ENCODE measurements around the gene CDC16.

The CDC16 gene

DNA sequence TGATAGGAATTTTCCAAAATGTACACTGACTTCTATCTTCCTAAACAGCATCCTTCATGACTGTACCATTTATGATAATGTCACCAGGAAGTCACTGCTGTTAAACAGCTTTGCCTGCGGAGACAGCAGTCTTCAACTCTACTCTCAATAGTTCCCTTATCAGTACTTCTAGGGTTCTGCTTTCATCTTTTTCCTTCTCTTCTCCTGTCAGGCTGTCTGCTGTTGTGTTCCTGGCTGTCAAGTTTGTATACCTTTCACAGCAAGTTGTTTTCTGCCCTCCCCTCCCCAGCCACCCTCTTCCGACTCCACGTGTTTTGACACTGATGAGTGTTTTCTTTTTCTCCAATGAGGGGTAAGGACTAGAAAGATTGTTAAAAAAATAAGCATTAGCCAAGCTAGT lies 48.9 kb downstream of the CDC16 start:
- DNase-seq (ENCODE audit: low read depth, low spot score): no peak
- Histone ChIP-seq H3K9ac (ENCODE audit: insufficient read length, low read depth) (no peak overlapping the region), H3K4me3 (ENCODE audit: insufficient read length, low read depth) (no peak overlapping the region), H3K9me3 (ENCODE audit: insufficient read depth, low read length) (no peaks in the 10 kb centered on the region), H3K4me1 (ENCODE audit: insufficient read depth, insufficient read length) (no peaks in the 10 kb centered on the region), H3K36me3 (ENCODE audit: insufficient read depth, insufficient read length, low read length) (peaks cover 66% of the 10 kb centered on the region), H3K27me3 (ENCODE audit: insufficient read depth, insufficient read length) (no peaks in the 10 kb centered on the region)
- TF ChIP-seq ZNF274 (IDR thresholded peaks at IDR 0.05; ENCODE audit: low read depth, low read length) (no peak), YY1 (IDR thresholded peaks at IDR 0.05; ENCODE audit: insufficient read depth, insufficient read length) (no peak), SUZ12 (IDR thresholded peaks at IDR 0.05; ENCODE audit: extremely low read depth, insufficient read depth, insufficient read length) (no peak)

GRCh38 chr13:114284680-114285079 lies 50.0 kb downstream of the CDC16 start:
- TF ChIP-seq YY1 (IDR thresholded peaks at IDR 0.05; ENCODE audit: insufficient read depth, insufficient read length) (no peak), SUZ12 (IDR thresholded peaks at IDR 0.05; ENCODE audit: extremely low read depth, insufficient read depth, insufficient read length) (no peak), ZNF274 (IDR thresholded peaks at IDR 0.05; ENCODE audit: low read depth, low read length) (no peak)
- no peak for DNase-seq (ENCODE audit: low read depth, low spot score)

DNA sequence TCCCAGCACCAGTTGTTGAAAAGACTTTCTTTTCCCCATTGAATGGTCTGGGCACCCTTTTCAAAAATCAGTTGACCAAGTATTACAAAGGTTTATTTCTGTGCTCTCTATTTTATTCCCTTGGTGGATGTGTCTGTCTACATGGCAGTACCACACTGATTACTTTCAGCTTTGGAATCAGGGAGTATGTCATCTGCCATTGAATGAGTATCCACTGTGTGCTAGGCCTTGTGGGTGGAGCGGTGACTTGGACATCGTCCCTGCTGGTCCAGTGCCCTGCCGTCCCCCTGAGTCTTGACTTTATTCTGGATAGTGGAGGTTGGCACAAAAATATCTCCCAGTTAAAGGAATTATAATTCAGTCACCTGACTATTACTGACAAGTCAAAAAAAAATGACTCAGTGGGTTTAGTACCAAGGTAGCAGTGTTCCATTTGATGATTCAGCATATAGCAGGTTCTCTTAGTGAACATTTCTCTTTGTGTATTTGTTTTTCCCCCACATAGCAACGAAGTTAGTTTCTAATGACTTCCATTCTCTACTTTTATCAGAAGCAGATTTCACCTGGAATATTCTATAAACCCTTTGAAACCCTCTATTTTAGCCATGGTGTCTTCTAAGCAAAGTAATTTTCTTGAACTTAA lies 50.6 kb downstream of the CDC16 start:
- TF ChIP-seq SUZ12 (IDR thresholded peaks at IDR 0.05; ENCODE audit: extremely low read depth, insufficient read depth, insufficient read length) (no peak), ZNF274 (IDR thresholded peaks at IDR 0.05; ENCODE audit: low read depth, low read length) (no peak), YY1 (IDR thresholded peaks at IDR 0.05; ENCODE audit: insufficient read depth, insufficient read length) (no peak)
- no peaks in the 10 kb centered on the region for H3K9me3 ChIP-seq (ENCODE audit: insufficient read depth, low read length)
- peaks cover 2% of the 10 kb centered on the region for H3K4me1 ChIP-seq (ENCODE audit: insufficient read depth, insufficient read length)
- H3K9ac ChIP-seq (ENCODE audit: insufficient read length, low read depth): no peak overlapping the region
- H3K27me3 ChIP-seq (ENCODE audit: insufficient read depth, insufficient read length): no peaks in the 10 kb centered on the region
- no peak overlapping the region for H3K4me3 ChIP-seq (ENCODE audit: insufficient read length, low read depth)
- DNase-seq (ENCODE audit: low read depth, low spot score): no peak
- H3K36me3 ChIP-seq (ENCODE audit: insufficient read depth, insufficient read length, low read length): peaks cover 69% of the 10 kb centered on the region

More at GRCh38 chr13:114284680-114285079, 50.0 kb downstream of the CDC16 start:
- Histone ChIP-seq H3K27me3 (ENCODE audit: insufficient read depth, insufficient read length) (no peaks in the 10 kb centered on the region), H3K4me3 (ENCODE audit: insufficient read length, low read depth) (no peak overlapping the region), H3K4me1 (ENCODE audit: insufficient read depth, insufficient read length) (no peaks in the 10 kb centered on the region), H3K9ac (ENCODE audit: insufficient read length, low read depth) (no peak overlapping the region), H3K36me3 (ENCODE audit: insufficient read depth, insufficient read length, low read length) (peaks cover 66% of the 10 kb centered on the region), H3K9me3 (ENCODE audit: insufficient read depth, low read length) (no peaks in the 10 kb centered on the region)

DNA sequence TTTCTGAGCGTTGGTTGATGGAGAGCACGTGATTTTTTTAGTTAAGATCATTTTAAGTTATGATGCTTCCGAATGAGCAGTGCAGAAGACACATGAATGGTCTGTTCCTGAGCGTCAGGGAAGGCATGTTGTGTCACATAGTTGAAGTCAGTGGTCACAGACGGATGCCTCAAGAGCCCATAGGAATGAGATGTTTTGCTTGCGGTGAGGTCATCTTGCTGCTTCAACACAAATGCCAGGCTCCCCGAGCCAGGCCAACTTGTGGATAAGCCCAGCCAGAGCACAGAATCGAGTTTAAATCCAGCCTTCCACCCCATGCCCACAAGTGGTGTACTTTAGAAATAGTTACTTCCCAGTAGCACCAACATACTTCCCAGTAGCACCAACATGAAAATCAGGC lies 52.1 kb downstream of the CDC16 start:
- peaks cover 76% of the 10 kb centered on the region for H3K36me3 ChIP-seq (ENCODE audit: insufficient read depth, insufficient read length, low read length)
- no peak overlapping the region for H3K4me3 ChIP-seq (ENCODE audit: insufficient read length, low read depth)
- H3K4me1 ChIP-seq (ENCODE audit: insufficient read depth, insufficient read length): peaks cover 2% of the 10 kb centered on the region
- no peaks in the 10 kb centered on the region for H3K27me3 ChIP-seq (ENCODE audit: insufficient read depth, insufficient read length)
- TF ChIP-seq SUZ12 (IDR thresholded peaks at IDR 0.05; ENCODE audit: extremely low read depth, insufficient read depth, insufficient read length) (no peak), YY1 (IDR thresholded peaks at IDR 0.05; ENCODE audit: insufficient read depth, insufficient read length) (no peak), ZNF274 (IDR thresholded peaks at IDR 0.05; ENCODE audit: low read depth, low read length) (no peak)
- DNase-seq (ENCODE audit: low read depth, low spot score): no peak
- H3K9me3 ChIP-seq (ENCODE audit: insufficient read depth, low read length): no peaks in the 10 kb centered on the region
- no peak overlapping the region for H3K9ac ChIP-seq (ENCODE audit: insufficient read length, low read depth)

- Histone ChIP-seq H3K27me3 (ENCODE audit: insufficient read depth, insufficient read length) (no peaks in the 10 kb centered on the region), H3K9ac (ENCODE audit: insufficient read length, low read depth) (no peak overlapping the region), H3K4me1 (ENCODE audit: insufficient read depth, insufficient read length) (peaks cover 2% of the 10 kb centered on the region), H3K36me3 (ENCODE audit: insufficient read depth, insufficient read length, low read length) (peaks cover 85% of the 10 kb centered on the region), H3K9me3 (ENCODE audit: insufficient read depth, low read length) (no peaks in the 10 kb centered on the region), H3K4me3 (ENCODE audit: insufficient read length, low read depth) (no peak overlapping the region)
- no peak for DNase-seq (ENCODE audit: low read depth, low spot score)
- TF ChIP-seq ZNF274 (IDR thresholded peaks at IDR 0.05; ENCODE audit: low read depth, low read length): no peak
- TF ChIP-seq SUZ12 (IDR thresholded peaks at IDR 0.05; ENCODE audit: extremely low read depth, insufficient read depth, insufficient read length): no peak
- no peak for TF ChIP-seq YY1 (IDR thresholded peaks at IDR 0.05; ENCODE audit: insufficient read depth, insufficient read length)
Observed at GRCh38 chr13:114288157-114288591, 53.5 kb downstream of the CDC16 start.

DNA sequence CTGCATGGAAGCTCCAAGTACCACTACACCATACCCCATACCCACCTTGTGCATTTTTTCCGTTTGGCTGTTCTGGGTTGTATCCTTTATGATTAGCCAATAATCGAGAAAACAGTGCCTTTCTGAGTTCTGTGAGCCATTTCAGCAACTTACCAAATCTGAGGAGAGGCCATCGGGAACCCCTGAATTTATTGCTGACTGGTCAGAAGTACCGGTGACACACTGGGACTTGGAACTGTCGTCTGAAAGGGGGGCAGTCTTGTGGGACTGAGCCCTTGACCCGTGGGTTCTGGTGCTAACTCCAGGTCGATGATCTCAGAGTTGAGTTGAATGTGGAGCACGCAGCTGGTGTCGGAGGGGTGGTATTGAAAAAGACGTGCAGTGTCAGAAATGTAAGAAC lies 61.8 kb downstream of the CDC16 start:
- H3K36me3 ChIP-seq (ENCODE audit: insufficient read depth, insufficient read length, low read length): peaks cover 78% of the 10 kb centered on the region

DNA sequence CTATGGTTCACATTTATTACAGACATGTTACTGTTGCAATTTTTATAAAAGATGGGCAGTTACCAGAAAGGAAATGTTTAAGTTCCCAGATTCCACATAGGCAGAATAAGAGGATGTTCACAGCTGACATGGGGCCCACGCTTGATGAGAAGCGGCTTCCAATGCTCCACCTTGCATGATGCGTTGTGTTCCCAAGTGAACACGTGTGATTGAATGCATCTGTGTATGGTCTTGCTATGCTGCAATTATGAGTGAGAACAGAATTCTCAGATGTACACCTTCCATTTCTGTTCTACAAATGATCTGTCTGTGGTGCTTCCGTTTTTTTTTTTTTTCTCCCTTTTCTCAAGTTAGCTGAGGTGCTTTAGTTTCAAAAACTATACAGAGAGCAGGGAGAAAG lies 62.2 kb downstream of the CDC16 start:
- Histone ChIP-seq H3K36me3 (ENCODE audit: insufficient read depth, insufficient read length, low read length) (peaks cover 79% of the 10 kb centered on the region), H3K9ac (ENCODE audit: insufficient read length, low read depth) (no peak overlapping the region), H3K27me3 (ENCODE audit: insufficient read depth, insufficient read length) (no peaks in the 10 kb centered on the region), H3K4me1 (ENCODE audit: insufficient read depth, insufficient read length) (no peaks in the 10 kb centered on the region), H3K9me3 (ENCODE audit: insufficient read depth, low read length) (no peaks in the 10 kb centered on the region), H3K4me3 (ENCODE audit: insufficient read length, low read depth) (no peak overlapping the region)
- DNase-seq (ENCODE audit: low read depth, low spot score): no peak
- TF ChIP-seq ZNF274 (IDR thresholded peaks at IDR 0.05; ENCODE audit: low read depth, low read length): no peak
- no peak for TF ChIP-seq SUZ12 (IDR thresholded peaks at IDR 0.05; ENCODE audit: extremely low read depth, insufficient read depth, insufficient read length)
- no peak for TF ChIP-seq YY1 (IDR thresholded peaks at IDR 0.05; ENCODE audit: insufficient read depth, insufficient read length)

More for the DNA sequence above, 61.8 kb downstream of the CDC16 start:
- Histone ChIP-seq H3K4me3 (ENCODE audit: insufficient read length, low read depth) (no peak overlapping the region), H3K9me3 (ENCODE audit: insufficient read depth, low read length) (no peaks in the 10 kb centered on the region), H3K27me3 (ENCODE audit: insufficient read depth, insufficient read length) (no peaks in the 10 kb centered on the region), H3K4me1 (ENCODE audit: insufficient read depth, insufficient read length) (no peaks in the 10 kb centered on the region), H3K9ac (ENCODE audit: insufficient read length, low read depth) (no peak overlapping the region)
- DNase-seq (ENCODE audit: low read depth, low spot score): no peak
- TF ChIP-seq YY1 (IDR thresholded peaks at IDR 0.05; ENCODE audit: insufficient read depth, insufficient read length) (no peak), SUZ12 (IDR thresholded peaks at IDR 0.05; ENCODE audit: extremely low read depth, insufficient read depth, insufficient read length) (no peak), ZNF274 (IDR thresholded peaks at IDR 0.05; ENCODE audit: low read depth, low read length) (no peak)

Data from NT2/D1 (cell line).